GM18507 (cell line): ENCODE measurements around the gene PTPRD.

ENCODE experiments used
- DNase-seq: peaks from one replicate; pipeline ENCODE4 v3.0.0; 2011; ENCODE audit warnings: low read depth; ENCODE audit not compliant: insufficient read length; ENCODE audit errors: extremely low spot score
- FAIRE-seq: peaks from 2 replicates; lab custom pipeline; 2011; peaks lifted over from hg19 to GRCh38; lab: Jason Lieb, UNC

PTPRD gene

DNA sequence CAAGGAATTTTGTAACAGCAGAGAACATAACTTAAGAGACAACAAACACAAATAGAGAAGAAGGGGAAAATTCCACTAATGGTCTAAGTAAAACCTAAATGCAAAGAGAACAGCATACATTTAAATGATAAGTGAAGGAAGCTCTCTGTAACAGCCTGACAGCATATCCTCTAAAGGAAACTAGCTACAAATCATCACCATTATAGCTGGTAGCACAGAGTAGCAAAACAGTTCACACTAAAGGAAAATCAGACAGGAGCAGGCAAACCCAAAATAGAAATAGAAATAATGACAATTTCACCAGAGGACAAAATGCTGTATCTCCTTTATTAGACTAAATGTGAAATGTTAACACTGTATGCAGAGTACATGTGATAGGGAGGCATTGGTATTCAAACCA lies 532.8 kb downstream of the PTPRD start:
- FAIRE-seq (no peak), DNase-seq (no peak)

GRCh38 chr9:10079284-10079964 lies 533.4 kb downstream of the PTPRD start:
- no peak for DNase-seq
- FAIRE-seq, result no peak

- DNase-seq (no peak), FAIRE-seq (no peak)
Observed at GRCh38 chr9:10071579-10071978, 541.2 kb downstream of the PTPRD start.

- DNase-seq, result no peak
- no peak for FAIRE-seq
Observed at GRCh38 chr9:10062629-10063395, 550.0 kb downstream of the PTPRD start.

DNA sequence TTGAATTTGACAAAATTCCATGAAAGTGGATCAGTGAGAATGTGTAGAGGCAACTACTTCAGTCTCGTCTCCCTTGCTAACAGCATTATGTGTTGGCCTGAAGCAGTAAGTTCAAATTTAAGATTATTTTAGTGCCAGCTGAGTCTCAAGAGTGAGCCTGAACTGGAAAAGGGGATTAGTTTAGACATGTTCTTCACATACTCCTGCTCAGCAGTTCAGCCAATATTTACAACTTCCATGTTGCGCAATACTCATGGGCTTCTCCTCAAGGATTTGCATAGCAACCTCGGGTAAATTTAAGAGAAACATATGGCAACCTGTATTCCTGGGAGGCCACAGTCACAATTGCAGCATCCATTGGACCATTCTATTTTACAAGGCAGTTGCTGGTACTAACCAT lies 553.8 kb downstream of the PTPRD start:
- no peak for FAIRE-seq
- DNase-seq, result no peak

- FAIRE-seq (no peak), DNase-seq (no peak)
Observed at GRCh38 chr9:10055886-10056395, 556.9 kb downstream of the PTPRD start.

GRCh38 chr9:10054456-10054855 lies 558.3 kb downstream of the PTPRD start:
- FAIRE-seq, result no peak
- no peak for DNase-seq

DNA sequence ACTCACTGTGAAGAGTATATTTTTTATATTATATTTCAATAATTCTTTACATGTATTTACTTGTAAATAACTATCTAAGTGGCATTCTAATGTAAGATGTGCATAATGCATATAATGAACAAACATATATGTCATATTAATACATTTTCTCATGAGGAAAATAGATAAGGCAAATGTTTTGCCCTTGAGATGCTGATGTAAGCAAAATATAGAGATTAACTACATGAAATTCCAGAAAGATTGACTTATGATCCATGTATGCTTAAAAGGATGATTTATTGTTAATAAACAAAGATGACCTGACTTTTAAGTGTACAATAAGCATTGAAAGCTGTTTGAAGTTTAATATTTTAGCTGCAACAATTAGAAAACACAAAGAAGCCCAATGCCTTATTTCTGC lies 559.9 kb downstream of the PTPRD start:
- FAIRE-seq, result no peak
- no peak for DNase-seq

DNA sequence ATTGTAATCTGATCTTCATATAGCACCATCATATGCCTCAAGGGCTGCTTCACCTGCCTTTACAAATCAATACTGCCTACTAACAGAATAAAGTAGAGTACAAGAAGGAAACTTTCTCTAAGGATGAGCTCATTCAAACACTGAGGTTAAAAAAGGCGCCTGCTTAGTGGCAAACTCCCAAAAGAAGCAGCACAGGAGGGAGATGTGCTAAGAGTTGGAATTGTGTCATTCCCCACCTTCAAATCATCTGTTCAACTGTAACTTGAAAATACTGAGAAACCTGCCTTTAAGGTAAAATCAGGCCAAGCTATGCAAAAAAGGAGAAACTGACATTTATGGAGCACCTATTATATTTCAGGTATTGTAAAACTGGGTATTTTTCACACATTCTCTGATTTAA lies 560.6 kb downstream of the PTPRD start:
- FAIRE-seq, result no peak
- DNase-seq, result no peak

DNA sequence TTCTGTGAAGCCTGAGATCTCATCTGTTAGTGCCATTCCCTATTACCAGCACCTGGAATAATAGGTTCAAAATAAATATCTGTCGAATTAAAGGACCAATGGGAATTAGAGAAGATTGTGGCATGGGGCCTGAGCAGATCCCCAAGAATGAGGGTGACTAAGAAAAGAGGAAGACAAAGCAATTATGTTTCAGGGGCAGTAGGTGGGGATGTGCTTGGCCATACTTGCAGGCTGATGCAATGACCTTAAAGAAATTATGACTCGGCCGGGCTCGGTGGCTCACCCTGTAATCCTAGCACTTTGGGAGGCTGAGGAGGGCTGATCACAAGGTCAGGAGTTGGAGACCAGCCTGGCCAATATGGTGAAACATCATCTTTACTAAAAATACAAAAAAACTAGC lies 562.8 kb downstream of the PTPRD start:
- FAIRE-seq (no peak), DNase-seq (no peak)

GRCh38 chr9:10048994-10049393 lies 563.8 kb downstream of the PTPRD start:
- FAIRE-seq (no peak), DNase-seq (no peak)

DNA sequence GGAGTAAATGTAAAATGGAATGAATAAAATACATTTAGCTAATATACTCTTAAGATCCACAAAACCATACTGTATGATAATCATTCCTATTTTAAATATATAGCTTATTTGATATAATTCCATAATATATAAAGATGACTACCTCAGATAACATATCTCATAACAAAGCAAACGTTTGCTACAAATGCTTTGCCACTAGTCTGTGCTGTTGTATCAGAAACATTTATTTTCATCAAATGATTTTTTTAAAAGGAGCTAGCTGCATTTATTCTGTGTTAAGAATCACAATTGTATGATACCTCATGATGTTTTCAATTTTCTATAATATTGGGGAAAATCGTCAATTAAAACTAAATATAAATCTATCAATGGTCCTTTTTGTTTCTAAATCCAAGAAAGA lies 567.2 kb downstream of the PTPRD start:
- FAIRE-seq (no peak), DNase-seq (no peak)

DNA sequence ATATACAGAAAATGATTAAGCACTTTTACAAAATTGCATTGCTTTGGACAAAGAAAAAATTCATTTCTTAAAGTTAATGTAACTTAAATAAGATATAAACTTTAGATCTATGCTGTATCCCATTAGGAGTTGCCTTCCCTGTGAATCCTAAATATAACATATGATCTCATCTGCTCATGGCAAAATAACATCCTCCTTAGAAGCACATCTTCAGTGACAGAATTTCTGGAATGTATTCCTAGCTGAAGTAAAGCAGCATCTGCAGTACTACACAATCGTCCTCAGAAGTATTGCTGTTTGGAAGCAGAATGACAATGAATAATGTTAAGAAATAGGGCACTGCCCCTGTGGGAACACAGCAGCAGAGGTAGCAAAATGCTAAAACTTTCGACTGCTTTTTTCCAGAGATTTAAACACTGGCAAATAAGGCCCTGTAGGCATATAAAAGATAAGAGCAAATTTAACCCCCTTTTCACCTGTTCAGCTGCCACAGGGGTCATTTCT lies 571.0 kb downstream of the PTPRD start:
- FAIRE-seq (no peak), DNase-seq (no peak)

GRCh38 chr9:10036095-10036494 lies 576.7 kb downstream of the PTPRD start:
- no peak for DNase-seq
- FAIRE-seq, result no peak

DNA sequence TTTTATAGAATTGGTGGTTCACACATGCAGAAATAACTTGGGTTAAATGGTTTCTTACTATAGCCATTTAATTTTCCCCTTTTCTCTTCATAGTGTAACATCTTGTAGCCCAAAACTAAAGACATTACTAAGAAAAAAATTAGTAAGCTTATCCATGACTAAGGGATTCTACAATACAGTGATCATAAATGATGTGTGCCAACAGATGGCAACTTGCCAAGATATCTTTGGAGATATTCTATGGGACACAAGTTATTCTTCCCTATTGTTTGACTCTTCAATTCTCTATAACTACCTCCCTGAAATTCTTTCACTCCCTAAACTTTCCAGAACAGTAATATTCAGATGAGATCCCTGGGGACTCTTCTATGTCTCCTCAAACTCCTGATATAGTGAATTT lies 580.6 kb downstream of the PTPRD start:
- FAIRE-seq, result no peak
- no peak for DNase-seq

- FAIRE-seq (no peak), DNase-seq (no peak)
Observed at GRCh38 chr9:10026443-10026984, 586.3 kb downstream of the PTPRD start.

- no peak for FAIRE-seq
- no peak for DNase-seq
Observed at GRCh38 chr9:10015755-10016154, 597.0 kb downstream of the PTPRD start.

- DNase-seq (no peak), FAIRE-seq (no peak)
Observed at GRCh38 chr9:10014889-10015288, 597.9 kb downstream of the PTPRD start.

DNA sequence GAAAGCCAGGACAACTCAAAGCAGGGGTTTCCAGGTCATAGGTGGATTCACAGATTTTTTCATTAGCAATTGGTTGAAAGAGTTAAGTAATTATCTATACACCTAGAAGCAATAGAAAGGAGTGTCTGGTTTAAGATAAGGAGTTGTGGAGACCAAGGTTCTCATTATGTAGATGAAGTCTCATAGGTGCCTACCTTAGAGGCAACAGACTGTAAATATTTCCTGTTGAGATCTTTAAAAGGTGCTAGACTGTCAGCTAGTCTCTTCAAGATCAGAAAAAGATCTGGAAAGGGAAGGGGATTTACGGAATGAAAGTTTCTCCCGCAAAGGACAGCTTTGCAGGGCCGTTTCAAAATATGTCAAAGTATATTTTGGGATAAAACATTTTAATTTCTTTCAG lies 603.4 kb downstream of the PTPRD start:
- DNase-seq (no peak), FAIRE-seq (no peak)

- no peak for FAIRE-seq
- DNase-seq, result no peak
Observed at GRCh38 chr9:10008101-10008799, 604.6 kb downstream of the PTPRD start.
